GM12864 (cell line): ENCODE data around the gene RPL19.

Experiments
- DNase-seq: peaks from one replicate; pipeline ENCODE4 v3.0.0-alpha.2; 2011; ENCODE audit warnings: low read depth
- H3K4me3 ChIP-seq: 2 replicates; pipeline ENCODE4 v1.5.1; 2011; ENCODE audit warnings: mild to moderate bottlenecking, low read depth, low read length, control low read depth
- TF ChIP-seq, protein P1 (sequence below): IDR thresholded peaks from 2 replicates; pipeline ENCODE4 v1.5.1; 2011; ENCODE audit warnings: low read depth, mild to moderate bottlenecking, moderate library complexity, low read length, control low read depth, inconsistent platforms; ENCODE audit errors: missing control alignments

Gene RPL19

GRCh38 chr17:39236450-39236927, 36.4 kb downstream of the RPL19 start:
- H3K4me3 ChIP-seq = no peak overlapping the region
- TF ChIP-seq, protein P1, sequence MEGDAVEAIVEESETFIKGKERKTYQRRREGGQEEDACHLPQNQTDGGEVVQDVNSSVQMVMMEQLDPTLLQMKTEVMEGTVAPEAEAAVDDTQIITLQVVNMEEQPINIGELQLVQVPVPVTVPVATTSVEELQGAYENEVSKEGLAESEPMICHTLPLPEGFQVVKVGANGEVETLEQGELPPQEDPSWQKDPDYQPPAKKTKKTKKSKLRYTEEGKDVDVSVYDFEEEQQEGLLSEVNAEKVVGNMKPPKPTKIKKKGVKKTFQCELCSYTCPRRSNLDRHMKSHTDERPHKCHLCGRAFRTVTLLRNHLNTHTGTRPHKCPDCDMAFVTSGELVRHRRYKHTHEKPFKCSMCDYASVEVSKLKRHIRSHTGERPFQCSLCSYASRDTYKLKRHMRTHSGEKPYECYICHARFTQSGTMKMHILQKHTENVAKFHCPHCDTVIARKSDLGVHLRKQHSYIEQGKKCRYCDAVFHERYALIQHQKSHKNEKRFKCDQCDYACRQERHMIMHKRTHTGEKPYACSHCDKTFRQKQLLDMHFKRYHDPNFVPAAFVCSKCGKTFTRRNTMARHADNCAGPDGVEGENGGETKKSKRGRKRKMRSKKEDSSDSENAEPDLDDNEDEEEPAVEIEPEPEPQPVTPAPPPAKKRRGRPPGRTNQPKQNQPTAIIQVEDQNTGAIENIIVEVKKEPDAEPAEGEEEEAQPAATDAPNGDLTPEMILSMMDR = no peak
- DNase-seq = no peak

DNA sequence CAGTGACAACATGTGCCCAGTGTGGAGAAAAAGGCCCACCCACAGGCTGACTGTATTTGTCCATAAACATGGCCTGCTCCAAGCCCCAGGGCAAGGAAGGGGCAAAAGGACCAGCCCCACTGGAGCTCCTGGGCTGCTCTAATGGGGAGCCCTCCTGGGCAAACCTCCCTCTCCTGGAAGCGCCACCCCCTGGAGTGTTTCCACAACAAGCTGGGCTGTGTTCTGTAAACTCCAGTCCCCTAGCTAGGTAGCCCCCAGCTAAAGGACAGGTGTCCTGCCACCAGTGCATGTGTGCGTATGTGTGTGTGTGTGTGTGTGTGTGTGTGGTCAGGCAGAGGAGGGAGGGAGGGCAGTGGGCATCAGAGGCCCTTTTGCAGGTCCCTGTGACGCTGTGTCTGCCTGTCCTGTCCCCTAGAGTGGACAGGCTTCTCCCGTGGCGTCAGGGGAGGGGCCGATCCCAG, 36.9 kb downstream of the RPL19 start:
- TF ChIP-seq, protein P1 = no peak
- no peak overlapping the region for H3K4me3 ChIP-seq
- DNase-seq = no peak

DNA sequence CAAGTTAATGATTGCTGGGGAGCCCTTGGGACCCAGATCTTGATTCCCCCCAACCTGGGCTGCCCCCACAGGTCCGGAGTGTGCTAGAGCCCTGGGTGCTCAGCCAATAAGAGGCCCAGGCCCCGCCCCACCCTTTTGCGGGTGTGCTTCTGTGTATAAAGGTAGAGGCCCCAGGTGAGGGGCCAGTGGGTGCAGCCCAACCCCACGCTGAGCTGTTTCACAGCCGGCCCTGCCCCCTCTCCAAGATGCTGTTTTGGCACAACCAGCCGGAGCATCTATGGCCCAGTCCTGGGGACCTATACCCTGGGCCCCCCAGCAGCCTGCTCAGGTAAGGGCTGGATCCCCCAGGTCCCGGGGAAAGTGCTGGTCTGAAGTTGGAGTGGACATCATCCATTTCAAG, 37.5 kb downstream of the RPL19 start:
- no peak for DNase-seq
- H3K4me3 ChIP-seq = no peak overlapping the region
- TF ChIP-seq, protein P1 = no peak

DNA sequence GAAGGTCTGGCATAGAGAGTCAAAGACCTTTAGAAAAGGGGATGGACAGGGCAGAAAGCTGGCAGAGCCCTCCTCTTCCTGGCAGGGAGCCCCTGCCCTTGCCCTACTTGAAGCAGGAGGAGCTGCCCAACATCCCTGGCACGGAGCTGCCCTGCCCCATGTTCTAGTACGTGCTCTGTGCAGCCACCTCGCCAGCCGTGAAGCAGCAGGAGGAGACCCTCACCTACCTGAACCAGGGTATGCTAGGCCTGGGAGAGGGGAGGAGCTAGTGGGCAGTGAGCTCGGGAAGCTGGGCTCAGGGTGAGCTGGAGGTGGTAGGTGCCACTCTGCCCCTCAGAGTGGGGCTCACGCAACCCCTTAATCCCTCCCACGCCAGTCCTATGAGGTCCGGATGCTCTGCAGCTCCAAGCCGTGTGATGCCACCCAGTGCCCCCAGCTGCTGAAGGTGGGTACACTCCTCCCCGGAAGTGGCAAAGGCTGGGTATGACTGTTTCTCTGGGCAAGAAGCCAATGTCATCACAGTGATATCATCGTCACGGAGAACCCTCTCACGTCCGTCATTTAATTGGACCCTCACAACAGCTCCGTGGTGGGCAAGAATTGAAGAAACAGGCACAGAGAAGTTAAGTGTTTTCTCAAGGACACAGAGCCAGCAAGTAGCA, 38.4 kb downstream of the RPL19 start:
- no peak for DNase-seq
- H3K4me3 ChIP-seq = no peak overlapping the region
- TF ChIP-seq, protein P1 = no peak

DNA sequence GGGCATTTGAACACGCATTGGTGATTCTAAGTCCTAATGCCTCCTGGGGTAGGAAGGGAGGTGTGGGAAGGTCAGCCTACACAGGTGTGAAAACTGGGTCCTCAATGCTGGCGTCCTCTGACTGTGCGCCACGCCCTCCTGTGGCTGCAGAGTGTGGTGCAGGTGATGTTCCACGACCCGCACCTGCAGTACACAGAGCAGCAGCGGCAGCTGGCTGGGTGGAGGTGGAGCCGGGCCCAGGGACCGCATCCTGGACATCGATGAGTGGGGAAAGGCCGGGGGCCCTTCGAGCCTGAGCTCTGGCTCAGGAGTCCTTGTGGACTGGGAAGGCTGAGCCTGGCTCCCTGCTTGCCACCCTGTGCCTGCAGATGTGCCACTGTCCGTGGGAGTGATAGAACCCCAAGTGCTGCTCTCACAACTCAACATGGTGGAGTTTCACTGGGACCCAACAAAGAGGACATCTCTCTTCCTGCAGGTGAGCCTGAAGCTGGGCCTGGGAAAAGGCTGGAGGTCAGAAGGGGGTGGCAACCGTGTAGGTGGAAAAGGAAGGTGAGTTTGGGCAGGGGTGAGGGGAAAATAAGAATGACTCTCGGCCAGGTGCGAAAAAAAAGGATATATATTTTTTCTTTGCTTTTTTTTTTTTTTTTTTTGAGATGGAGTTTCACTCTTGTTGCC, 39.7 kb downstream of the RPL19 start:
- no peak overlapping the region for H3K4me3 ChIP-seq
- TF ChIP-seq, protein P1 = peak; percentile 87
- peak; percentile 19 for DNase-seq

GRCh38 chr17:39240631-39241030, 40.5 kb downstream of the RPL19 start:
- H3K4me3 ChIP-seq = no peak overlapping the region
- no peak for DNase-seq
- TF ChIP-seq, protein P1 = no peak
